H1 (cell line): ENCODE data around the gene SYNDIG1. TPM values are rescaled to one million over a fixed set of nuclear protein-coding genes. Genes with fewer than 3 reads are reported as not detected.
A peak's percentile ranks its signal among the peaks of the same experiment; 100 is the strongest.

Source experiments
- CTCF ChIA-PET: fragments of 300-600 bp; sonication (Branson Sonifier 250); formaldehyde crosslinking; loops from one replicate; lab custom pipeline; 2021; ENCODE audit not compliant: partially characterized antibody; lab: Charles Lee
- POLR2A ChIA-PET: fragments of 300-600 bp; sonication (Branson Sonifier 250); formaldehyde crosslinking; loops from one replicate; lab custom pipeline; 2021; ENCODE audit warnings: inconsistent platforms; ENCODE audit not compliant: partially characterized antibody; lab: Charles Lee
- DNase-seq, 2 experiments: peaks; one replicate each; pipeline versions ENCODE4 v3.0.0 to v3.0.0-alpha.2; 2010 to 2022; ENCODE audit warnings: low spot score in 2 of 2, low read depth in 1 of 2, mixed read lengths in 1 of 2
- FAIRE-seq: peaks from 2 replicates; lab custom pipeline; 2011; peaks lifted over from hg19 to GRCh38; lab: Jason Lieb, UNC
- H2AFZ ChIP-seq: 2 replicates; pipeline ENCODE4 v1.8.1; 2012; ENCODE audit warnings: low read length, inconsistent platforms
- H2AK5ac ChIP-seq: 2 replicates; pipeline ENCODE4 v1.6.1; 2013; ENCODE audit warnings: low read depth, low read length
- H2BK120ac ChIP-seq: replicated peaks from 2 replicates; pipeline ENCODE3; 2013; ENCODE audit warnings: low read depth, low read length, inconsistent platforms
- H2BK12ac ChIP-seq: 2 replicates; pipeline ENCODE4 v1.6.1; 2013; ENCODE audit warnings: low read depth, low read length
- H2BK15ac ChIP-seq: 2 replicates; pipeline ENCODE4 v1.6.1; 2013; ENCODE audit warnings: low read length
- H2BK20ac ChIP-seq: 2 replicates; pipeline ENCODE4 v1.6.1; 2013; ENCODE audit warnings: low read length
- H2BK5ac ChIP-seq: 2 replicates; pipeline ENCODE4 v1.6.1; 2013; ENCODE audit warnings: low read depth, low read length
- H3K14ac ChIP-seq: 2 replicates; pipeline ENCODE4 v1.6.1; 2013; ENCODE audit warnings: inconsistent platforms; ENCODE audit not compliant: insufficient read length
- H3K18ac ChIP-seq: 2 replicates; pipeline ENCODE4 v1.6.1; 2013; ENCODE audit warnings: low read length; ENCODE audit errors: extremely low read depth
- H3K23ac ChIP-seq: 2 replicates; pipeline ENCODE4 v1.6.1; 2013; ENCODE audit warnings: inconsistent platforms; ENCODE audit not compliant: insufficient read length
- H3K23me2 ChIP-seq: 2 replicates; pipeline ENCODE4 v1.6.1; 2013; ENCODE audit warnings: low read depth, low read length
- H3K27ac ChIP-seq: 2 replicates; pipeline ENCODE4 v1.6.1; 2011; ENCODE audit warnings: low read depth, low read length, inconsistent platforms
- H3K27me3 ChIP-seq, 4 experiments: replicated peaks in 1 of 4; 1 replicate in 1 of 4; 2 replicates in 3 of 4; pipeline versions ENCODE4 v1.6.1 to v1.8.1; 2011 to 2013; ENCODE audit warnings: low read length in 3 of 4, mild to moderate bottlenecking in 3 of 4, inconsistent platforms in 2 of 4, mixed read lengths in 2 of 4, moderate library complexity in 1 of 4; ENCODE audit not compliant: control insufficient read depth in 3 of 4, insufficient read depth in 3 of 4; ENCODE audit errors: extremely low read depth in 1 of 4
- H3K36me3 ChIP-seq, 4 experiments: 2 replicates each; pipeline versions ENCODE4 v1.6.1 to v1.8.1; 2011 to 2013; ENCODE audit warnings: mild to moderate bottlenecking in 4 of 4, low read length in 3 of 4, moderate library complexity in 2 of 4, control low read depth in 1 of 4, inconsistent platforms in 1 of 4; ENCODE audit not compliant: insufficient read depth in 4 of 4, control insufficient read depth in 2 of 4
- H3K4ac ChIP-seq: replicated peaks from 2 replicates; pipeline ENCODE3; 2013; ENCODE audit warnings: low read length, low read depth, mixed read lengths, inconsistent platforms; ENCODE audit not compliant: insufficient read length
- H3K4me1 ChIP-seq, 4 experiments: replicated peaks in 1 of 4; 1 replicate in 1 of 4; 2 replicates in 3 of 4; pipeline versions ENCODE4 v1.6.1 to v1.8.1; 2011 to 2013; ENCODE audit warnings: low read length in 3 of 4, inconsistent platforms in 2 of 4, mixed read lengths in 1 of 4; ENCODE audit not compliant: insufficient read depth in 4 of 4, control insufficient read depth in 3 of 4
- H3K4me2 ChIP-seq, 2 experiments: 2 replicates each; pipeline versions ENCODE4 v1.6.1 to v1.8.1; 2011 to 2013; ENCODE audit warnings: low read depth in 2 of 2, low read length in 2 of 2, control low read depth in 1 of 2, inconsistent platforms in 1 of 2, mild to moderate bottlenecking in 1 of 2; ENCODE audit not compliant: insufficient read depth in 1 of 2
- H3K4me3 ChIP-seq, 4 experiments: fragments of 200-600, 300-600 bp in 1 of 4; sonication (generic), shearing (Covaris generic), sonication (Bioruptor Twin) in 1 of 4; 2 replicates each; pipeline versions ENCODE4 v1.5.1 to v1.8.1; 2011 to 2016; ENCODE audit warnings: low read length in 4 of 4, low read depth in 3 of 4, control low read depth in 2 of 4, inconsistent platforms in 2 of 4, mild to moderate bottlenecking in 2 of 4, mixed read lengths in 1 of 4, moderate library complexity in 1 of 4; ENCODE audit not compliant: insufficient read depth in 2 of 4; ENCODE audit errors: extremely low read depth in 1 of 4
- H3K56ac ChIP-seq: replicated peaks from 2 replicates; pipeline ENCODE3; 2013; ENCODE audit warnings: low read depth, mild to moderate bottlenecking, mixed read lengths, low read length, inconsistent platforms; ENCODE audit not compliant: insufficient read length
- H3K79me1 ChIP-seq: 2 replicates; pipeline ENCODE4 v1.6.1; 2013; ENCODE audit warnings: low read depth, low read length, control low read depth
- H3K79me2 ChIP-seq, 2 experiments: 2 replicates each; pipeline versions ENCODE4 v1.6.1 to v1.8.1; 2012 to 2013; ENCODE audit warnings: low read length in 2 of 2, mild to moderate bottlenecking in 2 of 2, inconsistent platforms in 1 of 2; ENCODE audit not compliant: insufficient read depth in 2 of 2, control insufficient read depth in 1 of 2
- H3K9ac ChIP-seq, 4 experiments: replicated peaks in 1 of 4; 1 replicate in 1 of 4; 2 replicates in 3 of 4; pipeline versions ENCODE4 v1.6.1 to v1.8.1; 2011 to 2013; ENCODE audit warnings: low read depth in 3 of 4, low read length in 3 of 4, control low read depth in 2 of 4, mild to moderate bottlenecking in 2 of 4, moderate library complexity in 2 of 4, inconsistent platforms in 1 of 4; ENCODE audit errors: extremely low read depth in 1 of 4
- H3K9me3 ChIP-seq, 2 experiments: 2 replicates each; pipeline versions ENCODE4 v1.6.1 to v1.8.1; 2012 to 2013; ENCODE audit warnings: mild to moderate bottlenecking in 2 of 2, moderate library complexity in 2 of 2, control low read depth in 1 of 2, inconsistent platforms in 1 of 2, low read depth in 1 of 2, low read length in 1 of 2, mixed read lengths in 1 of 2; ENCODE audit not compliant: insufficient read depth in 2 of 2
- H4K20me1 ChIP-seq, 2 experiments: replicated peaks in 1 of 2; 2 replicates each; pipeline versions ENCODE3 to v1.8.1; 2011 to 2013; ENCODE audit warnings: inconsistent platforms in 2 of 2, low read length in 2 of 2, mild to moderate bottlenecking in 1 of 2; ENCODE audit not compliant: insufficient read depth in 2 of 2, control insufficient read depth in 1 of 2
- H4K5ac ChIP-seq: 2 replicates; pipeline ENCODE4 v1.6.1; 2013; ENCODE audit warnings: low read length, low read depth, mixed read lengths, inconsistent platforms; ENCODE audit not compliant: insufficient read length
- H4K8ac ChIP-seq: 2 replicates; pipeline ENCODE4 v1.8.0; 2013; ENCODE audit warnings: mild to moderate bottlenecking, moderate library complexity, low read length, inconsistent platforms; ENCODE audit not compliant: insufficient read depth; ENCODE audit errors: extremely low read depth
- H4K91ac ChIP-seq: replicated peaks from 2 replicates; pipeline ENCODE3; 2013; ENCODE audit warnings: low read length, mixed read lengths, inconsistent platforms; ENCODE audit not compliant: insufficient read length
- ATF3 ChIP-seq: IDR thresholded peaks from 2 replicates; pipeline ENCODE4 v1.6.1; 2011; ENCODE audit warnings: low read depth, mild to moderate bottlenecking, low read length; ENCODE audit not compliant: insufficient read depth
- BACH1 ChIP-seq: IDR thresholded peaks from 2 replicates; pipeline ENCODE4 v1.6.1; 2012; ENCODE audit warnings: low read length, improper control_type of control experiment
- CBX5 ChIP-seq: fragments of 300-800, 300-1000 bp; sonication (generic); IDR thresholded peaks from 2 replicates; pipeline ENCODE4 v1.7.1; 2016; ENCODE audit warnings: antibody characterized with exemption, low read length, low read depth
- CTBP2 ChIP-seq: IDR thresholded peaks from 2 replicates; pipeline ENCODE4 v1.7.0; 2011; ENCODE audit warnings: borderline replicate concordance, mild to moderate bottlenecking, moderate library complexity, mixed read lengths, low read length; ENCODE audit not compliant: insufficient read depth, insufficient read length
- HDAC2 ChIP-seq, 2 experiments: fragments of 300-600 bp in 1 of 2; sonication (generic) in 1 of 2; IDR thresholded peaks; 2 replicates each; pipeline ENCODE4 v1.6.1; 2011 to 2012; ENCODE audit warnings: low read depth in 2 of 2, low read length in 2 of 2, mild to moderate bottlenecking in 2 of 2, moderate library complexity in 2 of 2, borderline replicate concordance in 1 of 2, inconsistent platforms in 1 of 2
- JUND ChIP-seq: IDR thresholded peaks from 2 replicates; pipeline ENCODE4 v1.6.1; 2011; ENCODE audit warnings: mild to moderate bottlenecking, improper control_type of control experiment, low read length
- KDM4A ChIP-seq: IDR thresholded peaks from one replicate; pipeline ENCODE4 v1.7.1; 2012; ENCODE audit warnings: low read depth, mild to moderate bottlenecking, moderate library complexity, low read length, inconsistent platforms; ENCODE audit not compliant: severe bottlenecking
- RXRA ChIP-seq: IDR thresholded peaks from 2 replicates; pipeline ENCODE4 v1.6.1; 2011; ENCODE audit warnings: low read depth, mild to moderate bottlenecking, low read length, moderate library complexity; ENCODE audit not compliant: insufficient read depth
- SIN3A ChIP-seq, 2 experiments: IDR thresholded peaks in 1 of 2; conservative IDR thresholded peaks in 1 of 2; 2 replicates each; pipeline ENCODE4 v1.6.1; 2011 to 2012; ENCODE audit warnings: low read length in 2 of 2, improper control_type of control experiment in 1 of 2, low read depth in 1 of 2, mild to moderate bottlenecking in 1 of 2
- SIRT6 ChIP-seq: IDR thresholded peaks from one replicate; pipeline ENCODE4 v1.7.1; 2012; ENCODE audit warnings: low read length, inconsistent platforms
- SP2 ChIP-seq: IDR thresholded peaks from 2 replicates; pipeline ENCODE4 v1.6.1; 2012; ENCODE audit warnings: mild to moderate bottlenecking, low read length, inconsistent platforms
- TBP ChIP-seq: IDR thresholded peaks from 2 replicates; pipeline ENCODE4 v1.6.1; 2011; ENCODE audit warnings: low read depth, low read length, improper control_type of control experiment
- TEAD4 ChIP-seq: IDR thresholded peaks from 2 replicates; pipeline ENCODE4 v1.6.1; 2012; ENCODE audit warnings: low read depth, low read length, inconsistent platforms, mixed read lengths
- YY1 ChIP-seq: IDR thresholded peaks from 2 replicates; pipeline ENCODE4 v1.6.1; 2011; ENCODE audit warnings: low read depth, mild to moderate bottlenecking, low read length
- WGBS, 2 experiments: shearing (Covaris generic) in 1 of 2; methylation state at CpG; one replicate each; pipeline versions ENCODE4 v1.1.6 to v1.1.7; 2013 to 2015; ENCODE audit warnings: low lambda C conversion rate in 2 of 2, mixed read lengths in 2 of 2, inconsistent platforms in 1 of 2, low coverage in 1 of 2, missing lambda C conversion rate in 1 of 2; ENCODE audit not compliant: insufficient replicate concordance in 2 of 2, insufficient coverage in 1 of 2, insufficient read length in 1 of 2; ENCODE audit errors: extremely low coverage in 1 of 2, missing lambda C conversion rate in 1 of 2; 5-methylcytosine and 5-hydroxymethylcytosine counted together
- polyA plus RNA-seq, 7 experiments: library from polyadenylated mRNA; depleted of rRNA in 3 of 7; stranded (reverse) in 5 of 7; unstranded in 2 of 7; fragments of >200 nt in 5 of 7; fragments of 200-250 nt in 2 of 7; gene quantifications; 1 replicate in 5 of 7; 2 replicates in 1 of 7; 4 replicates in 1 of 7; pipeline versions ENCODE4 v1.2.1 to v1.2.3, GENCODE V29; 2011 to 2013; ENCODE audit warnings: missing spikeins in 2 of 7, mixed read lengths in 2 of 7
- total RNA-seq: library from RNA; stranded (reverse); fragmentation: NEBNext Ultra II Directional; extraction: Animal tissue kit (Norgen Biotek cat#: 25700); gene quantifications from 2 replicates; pipeline ENCODE4 v1.2.1, GENCODE V29; 2021

SYNDIG1 gene
- total and polyA plus RNA-seq, 2 of the 8 experiments (the other 6 are each of a cell fraction or from before 2014, with no cell fraction given) = 6.5 to 7.8 TPM

GRCh38 chr20:24640686-24641085, 171.3 kb downstream of the SYNDIG1 start:
- no peaks in the 10 kb centered on the region for H3K79me2 ChIP-seq
- no peak overlapping the region for H3K4ac ChIP-seq
- H3K23me2 ChIP-seq = no peaks in the 10 kb centered on the region
- ChIA-PET POLR2A (no interaction called here), CTCF (no interaction called here)
- H2AK5ac ChIP-seq = no peak overlapping the region
- no peak overlapping the region for H4K5ac ChIP-seq
- WGBS, 2 experiments = 91% methylated on average over 6 of the region's 6 CpGs; no CpG with 5 or more reads in 1 of the 2 experiments
- H3K56ac ChIP-seq = no peak overlapping the region
- peaks cover under 1 to 5% (median 4%) of the 10 kb centered on the region in 4 experiments; a peak in 4 of 7 replicates for H3K4me1 ChIP-seq
- H3K18ac ChIP-seq = no peak overlapping the region
- H3K27me3 ChIP-seq = no peaks in the 10 kb centered on the region
- H2AFZ ChIP-seq = no peak overlapping the region
- no peak overlapping the region for H3K27ac ChIP-seq
- no peaks in the 10 kb centered on the region for H4K20me1 ChIP-seq
- no peak overlapping the region for H3K9ac ChIP-seq
- H3K9me3 ChIP-seq = no peaks in the 10 kb centered on the region
- H2BK15ac ChIP-seq = no peak overlapping the region
- H2BK120ac ChIP-seq = no peak overlapping the region
- H2BK12ac ChIP-seq = no peak overlapping the region
- no peak overlapping the region for H3K14ac ChIP-seq
- no peak overlapping the region for H4K8ac ChIP-seq
- no peak overlapping the region for H3K4me2 ChIP-seq
- no peak overlapping the region for H3K4me3 ChIP-seq
- H3K36me3 ChIP-seq = no peaks in the 10 kb centered on the region
- FAIRE-seq = no peak
- H4K91ac ChIP-seq = no peak overlapping the region
- DNase-seq = peak in 1 of 2 experiments; percentile 26
- no peak overlapping the region for H2BK20ac ChIP-seq
- H2BK5ac ChIP-seq = no peak overlapping the region
- H3K79me1 ChIP-seq = no peaks in the 10 kb centered on the region
- no peak overlapping the region for H3K23ac ChIP-seq
- TF ChIP-seq CBX5 (no peak), HDAC2 (IDR thresholded peaks at IDR 0.05; ENCODE audit: borderline replicate concordance in 1 of 2, low read depth in 2 of 2, low read length in 2 of 2) (no peak), TEAD4 (no peak), SP2 (no peak), SIN3A (conservative IDR thresholded peaks at IDR 0.05 in 1 of 2, IDR thresholded peaks at IDR 0.05 in 1 of 2; ENCODE audit: low read depth in 1 of 2, low read length in 2 of 2) (no peak), RXRA (no peak), YY1 (no peak), TBP (no peak), KDM4A (no peak), JUND (no peak), ATF3 (no peak), CTBP2 (no peak), BACH1 (no peak), SIRT6 (no peak)
